Activated CD8-positive, alpha-beta memory T cell treated with anti-CD3 and anti-CD28 coated beads for 4 hours (primary cell): ENCODE data around the gene SLC6A5.

Source experiments
- DNase-seq, 2 donors: peaks; one replicate each; pipeline ENCODE4 v3.0.0-alpha.2; 2020; ENCODE audit warnings: low read depth in 2 of 2

SLC6A5 gene

GRCh38 chr11:20620988-20621387, 21.6 kb downstream of the SLC6A5 start:
- DNase-seq, result no peak

GRCh38 chr11:20621679-20622078, 22.3 kb downstream of the SLC6A5 start:
- DNase-seq, result no peak

GRCh38 chr11:20623252-20623651, 23.8 kb downstream of the SLC6A5 start:
- no peak for DNase-seq

GRCh38 chr11:20626279-20626678, 26.9 kb downstream of the SLC6A5 start:
- DNase-seq, result no peak

- no peak for DNase-seq
These were observed 27.6 kb downstream of the SLC6A5 start for GRCh38 chr11:20627026-20627425.

GRCh38 chr11:20627701-20628100, 28.3 kb downstream of the SLC6A5 start:
- no peak for DNase-seq

- DNase-seq, result no peak
These were observed 32.2 kb downstream of the SLC6A5 start for GRCh38 chr11:20631519-20632168.

GRCh38 chr11:20632169-20632532, 32.7 kb downstream of the SLC6A5 start:
- DNase-seq, result no peak

- no peak for DNase-seq
These were observed 34.6 kb downstream of the SLC6A5 start for GRCh38 chr11:20634044-20634443.

GRCh38 chr11:20634781-20635180, 35.4 kb downstream of the SLC6A5 start:
- DNase-seq, result no peak

- DNase-seq, result no peak
These were observed 38.7 kb downstream of the SLC6A5 start for GRCh38 chr11:20638074-20638473.

- no peak for DNase-seq
These were observed 40.3 kb downstream of the SLC6A5 start for GRCh38 chr11:20639688-20640087.

GRCh38 chr11:20640401-20640800, 41.0 kb downstream of the SLC6A5 start:
- no peak for DNase-seq

GRCh38 chr11:20644360-20644759, 45.0 kb downstream of the SLC6A5 start:
- DNase-seq, result no peak

- DNase-seq, result no peak
These were observed 48.7 kb downstream of the SLC6A5 start for GRCh38 chr11:20647976-20648565.

- no peak for DNase-seq
These were observed 52.9 kb downstream of the SLC6A5 start for GRCh38 chr11:20652150-20652806.

- DNase-seq, result no peak
These were observed 54.6 kb downstream of the SLC6A5 start for GRCh38 chr11:20654038-20654437.

GRCh38 chr11:20656901-20657300, 57.5 kb downstream of the SLC6A5 start:
- DNase-seq, result no peak

- DNase-seq, result no peak
These were observed 58.7 kb downstream of the SLC6A5 start for GRCh38 chr11:20658135-20658534.

- no peak for DNase-seq
These were observed 62.0 kb downstream of the SLC6A5 start for GRCh38 chr11:20661445-20661844.

- DNase-seq, result no peak
These were observed 62.4 kb downstream of the SLC6A5 start for GRCh38 chr11:20661850-20662249.

- no peak for DNase-seq
These were observed 68.9 kb downstream of the SLC6A5 start for GRCh38 chr11:20668131-20668809.
